Neutrophil (primary cell): ENCODE results near the gene ITIH5.
"Not testable (repeated sequence)": the region's sequence is repeated elsewhere in the genome, so short reads cannot be mapped to it uniquely, and the experiment has no call there.

ENCODE experiments used
- H3K27ac ChIP-seq: fragments of 200-600 bp; sonication (generic); 2 replicates; pipeline ENCODE4 v1.5.1; 2016; ENCODE audit warnings: mild to moderate bottlenecking, moderate library complexity
- H3K27me3 ChIP-seq: fragments of 200-600 bp; sonication (generic); 2 replicates; pipeline ENCODE4 v1.6.0; 2016; ENCODE audit warnings: mild to moderate bottlenecking
- H3K36me3 ChIP-seq: fragments of 200-600 bp; sonication (generic); 2 replicates; pipeline ENCODE4 v1.5.1; 2017
- H3K4me1 ChIP-seq, 2 experiments: fragments of 200-600 bp in 1 of 2; sonication (generic) in 1 of 2; 1 replicate in 1 of 2; 2 replicates in 1 of 2; pipeline versions ENCODE4 v1.5.1 to v1.6.1; 2013 to 2016; ENCODE audit warnings: low read depth in 1 of 2, low read length in 1 of 2, mild to moderate bottlenecking in 1 of 2, moderate library complexity in 1 of 2; ENCODE audit not compliant: control insufficient read depth in 1 of 2, insufficient read depth in 1 of 2
- H3K4me3 ChIP-seq, 2 experiments: fragments of 200-600 bp in 1 of 2; sonication (generic) in 1 of 2; 1 replicate in 1 of 2; 2 replicates in 1 of 2; pipeline ENCODE4 v1.5.1; 2013 to 2016; ENCODE audit warnings: low read depth in 1 of 2, low read length in 1 of 2, mild to moderate bottlenecking in 1 of 2, moderate library complexity in 1 of 2
- H3K9me3 ChIP-seq: fragments of 200-600 bp; sonication (generic); 2 replicates; pipeline ENCODE4 v1.5.1; 2016
- CTCF ChIP-seq: fragments of 200-600 bp; sonication (generic); IDR thresholded peaks from 2 replicates; pipeline ENCODE4 v1.5.1; 2016; ENCODE audit warnings: antibody characterized with exemption

The ITIH5 gene

GRCh38 chr10:7702288-7702812 is 35.6 kb upstream of the ITIH5 start:
- TF ChIP-seq CTCF = no peak
- Histone ChIP-seq H3K9me3 (no peaks in the 10 kb centered on the region), H3K36me3 (no peaks in the 10 kb centered on the region), H3K4me1 (no peaks in the 10 kb centered on the region), H3K27ac (no peak overlapping the region), H3K27me3 (peaks cover 55% of the 10 kb centered on the region), H3K4me3 (no peak overlapping the region)

- Histone ChIP-seq H3K4me1 (no peaks in the 10 kb centered on the region), H3K27me3 (peaks cover 49% of the 10 kb centered on the region), H3K9me3 (no peaks in the 10 kb centered on the region), H3K4me3 (no peak overlapping the region), H3K27ac (no peak overlapping the region), H3K36me3 (no peaks in the 10 kb centered on the region)
- TF ChIP-seq CTCF = no peak
Observed at GRCh38 chr10:7701158-7701742, 34.5 kb upstream of the ITIH5 start.

GRCh38 chr10:7700577-7701125 is 33.9 kb upstream of the ITIH5 start:
- H3K27me3 ChIP-seq = peaks cover 45% of the 10 kb centered on the region
- no peaks in the 10 kb centered on the region for H3K4me1 ChIP-seq
- no peak overlapping the region for H3K4me3 ChIP-seq
- H3K36me3 ChIP-seq = no peaks in the 10 kb centered on the region
- no peak for TF ChIP-seq CTCF
- no peaks in the 10 kb centered on the region for H3K9me3 ChIP-seq
- no peak overlapping the region for H3K27ac ChIP-seq

- Histone ChIP-seq H3K4me3 (no peak overlapping the region), H3K27me3 (peaks cover 13% of the 10 kb centered on the region), H3K9me3 (no peaks in the 10 kb centered on the region), H3K4me1 (no peaks in the 10 kb centered on the region), H3K27ac (no peak overlapping the region), H3K36me3 (no peaks in the 10 kb centered on the region)
- TF ChIP-seq CTCF = no peak
Observed at GRCh38 chr10:7697426-7697825, 30.7 kb upstream of the ITIH5 start.

GRCh38 chr10:7696545-7696944 is 29.8 kb upstream of the ITIH5 start:
- no peak overlapping the region for H3K4me3 ChIP-seq

GRCh38 chr10:7693194-7693593 is 26.4 kb upstream of the ITIH5 start:
- not testable (repeated sequence) for H3K27me3 ChIP-seq, H3K36me3 ChIP-seq, H3K4me1 ChIP-seq, H3K27ac ChIP-seq, H3K4me3 ChIP-seq, H3K9me3 ChIP-seq

More at GRCh38 chr10:7696545-7696944, 29.8 kb upstream of the ITIH5 start:
- H3K4me1 ChIP-seq = no peaks in the 10 kb centered on the region
- H3K36me3 ChIP-seq = no peaks in the 10 kb centered on the region
- no peaks in the 10 kb centered on the region for H3K9me3 ChIP-seq
- H3K27me3 ChIP-seq = peaks cover 8% of the 10 kb centered on the region
- H3K27ac ChIP-seq = no peak overlapping the region
- TF ChIP-seq CTCF = no peak

- H3K4me3 ChIP-seq, H3K27ac ChIP-seq, H3K4me1 ChIP-seq, H3K27me3 ChIP-seq, H3K9me3 ChIP-seq, H3K36me3 ChIP-seq: not testable (repeated sequence)
Observed at GRCh38 chr10:7692368-7692767, 25.6 kb upstream of the ITIH5 start.

- H3K9me3 ChIP-seq, H3K36me3 ChIP-seq, H3K4me3 ChIP-seq, H3K4me1 ChIP-seq, H3K27ac ChIP-seq: not testable (repeated sequence)
- H3K27me3 ChIP-seq = peaks cover 15% of the 10 kb centered on the region
Observed at GRCh38 chr10:7690885-7691597, 24.3 kb upstream of the ITIH5 start.
